Measurements from ENCODE around the gene MFSD12. TPM values are rescaled to one million over a fixed set of nuclear protein-coding genes. Genes with fewer than 3 reads are reported as not detected.

The MFSD12 gene
- total and polyA plus RNA-seq, 2 experiments from 2014 or later, result 23.0 to 67.9 TPM

DNA sequence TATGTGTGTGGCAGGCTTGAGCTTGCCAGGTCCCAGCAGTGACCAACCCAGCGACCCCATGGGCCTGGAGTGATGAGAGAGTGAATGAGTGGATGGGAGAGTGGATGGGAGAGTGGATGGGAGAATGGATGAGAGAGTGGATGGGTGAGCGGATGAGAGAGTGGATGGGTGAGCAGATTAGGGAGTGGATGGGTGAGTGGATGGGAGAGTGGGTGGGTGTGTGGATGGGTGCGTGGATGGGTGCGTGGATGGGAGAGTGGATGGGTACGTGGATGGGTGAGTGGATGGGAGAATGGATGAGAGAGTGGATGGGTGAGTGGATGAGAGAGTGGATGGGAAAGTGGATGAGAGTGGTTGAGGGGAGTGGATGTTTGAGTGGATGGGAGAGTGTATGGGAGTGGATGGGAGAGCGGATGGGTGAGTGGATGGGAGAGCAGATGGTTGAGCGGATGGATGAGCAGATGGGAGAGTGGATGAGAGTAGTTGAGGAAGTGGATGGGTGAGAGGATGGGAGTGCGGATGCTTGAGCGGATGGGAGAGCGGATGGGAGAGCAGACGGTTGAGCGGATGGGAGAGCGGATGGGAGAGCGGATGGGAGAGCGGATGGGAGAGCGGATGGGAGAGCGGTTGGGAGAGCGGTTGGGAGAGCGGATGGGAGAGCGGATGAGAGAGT lies 28.7 kb downstream of the MFSD12 start:
- no peaks in the 10 kb centered on the region for H3K4me1 ChIP-seq (ENCODE audit: insufficient read depth)
- no peaks in the 10 kb centered on the region for H3K9me2 ChIP-seq (ENCODE audit: insufficient read depth)
- no peaks in the 10 kb centered on the region for H3K9me3 ChIP-seq (ENCODE audit: low read depth)
- H3K4me2 ChIP-seq (ENCODE audit: unreplicated experiment), result no peak overlapping the region
- no peaks in the 10 kb centered on the region for H3K27me3 ChIP-seq (replicated peaks; ENCODE audit: insufficient read depth)
- no peaks in the 10 kb centered on the region for H4K20me1 ChIP-seq (ENCODE audit: insufficient read depth)
- H3K4me3 ChIP-seq, result no peak overlapping the region
- H3K36me3 ChIP-seq (ENCODE audit: low read depth), result no peaks in the 10 kb centered on the region; the same call in 1 of the 2 replicates
- H3F3A ChIP-seq (ENCODE audit: insufficient read depth), result no peaks in the 10 kb centered on the region
- in situ Hi-C loops (cut with MboI), result no loop called here
- 95 to 99% methylated on average over 8 to 20 of the region's 20 CpGs for WGBS, 2 experiments (ENCODE audit: low coverage in 1 of 2, low lambda C conversion rate in 2 of 2, missing lambda C conversion rate in 2 of 2)
- H3K79me2 ChIP-seq (ENCODE audit: insufficient read depth), result peaks cover 3% of the 10 kb centered on the region
- no peak overlapping the region for H3K9ac ChIP-seq
- DNase-seq, result no peak
- no peak overlapping the region for H3K27ac ChIP-seq
- H2AFZ ChIP-seq, result no peak overlapping the region
- TF ChIP-seq EZH2phosphoT487 (IDR thresholded peaks at IDR 0.05; ENCODE audit: insufficient read depth, low read depth), result no peak
- no peak for TF ChIP-seq EZH2 (IDR thresholded peaks at IDR 0.05; ENCODE audit: insufficient read depth, poor library complexity, severe bottlenecking)

DNA sequence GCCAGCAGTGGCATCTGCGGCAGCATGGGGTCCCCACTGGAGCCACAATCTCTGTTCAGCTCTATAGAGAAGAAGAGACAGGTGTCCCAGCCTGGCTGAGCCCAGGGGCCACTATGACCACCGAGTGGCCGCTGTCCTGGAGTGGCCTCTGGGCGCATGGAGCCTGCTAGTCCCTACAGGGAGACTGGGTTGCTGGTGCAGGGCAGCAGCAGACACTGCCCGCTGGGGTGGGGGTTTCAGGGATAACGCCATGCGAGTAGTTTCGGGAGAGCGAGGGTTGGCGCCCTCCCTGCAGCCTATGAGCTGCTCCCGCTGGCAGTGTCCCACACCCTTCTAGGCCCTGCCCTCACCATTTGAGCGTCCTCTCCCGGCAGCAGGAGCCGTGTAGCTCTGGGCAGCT lies 29.3 kb downstream of the MFSD12 start:
- H3K4me1 ChIP-seq (ENCODE audit: insufficient read depth), result no peaks in the 10 kb centered on the region
- peaks cover 9% of the 10 kb centered on the region for H3K79me2 ChIP-seq (ENCODE audit: insufficient read depth)
- TF ChIP-seq EZH2phosphoT487 (IDR thresholded peaks at IDR 0.05; ENCODE audit: insufficient read depth, low read depth) (no peak), EZH2 (IDR thresholded peaks at IDR 0.05; ENCODE audit: insufficient read depth, poor library complexity, severe bottlenecking) (no peak)
- DNase-seq, result no peak
- H3K4me3 ChIP-seq, result no peak overlapping the region
- in situ Hi-C loops (cut with MboI), result no loop called here
- H3K9me3 ChIP-seq (ENCODE audit: low read depth), result no peaks in the 10 kb centered on the region
- no peak overlapping the region for H3K4me2 ChIP-seq (ENCODE audit: unreplicated experiment)
- H2AFZ ChIP-seq, result no peak overlapping the region
- WGBS, 2 experiments (ENCODE audit: low coverage in 1 of 2, low lambda C conversion rate in 2 of 2, missing lambda C conversion rate in 2 of 2), result 98 to 99% methylated on average over 12 to 14 of the region's 14 CpGs
- H3K36me3 ChIP-seq (ENCODE audit: low read depth), result no peaks in the 10 kb centered on the region; the same call in 1 of the 2 replicates
- H3F3A ChIP-seq (ENCODE audit: insufficient read depth), result no peaks in the 10 kb centered on the region
- no peaks in the 10 kb centered on the region for H3K27me3 ChIP-seq (replicated peaks; ENCODE audit: insufficient read depth)
- no peak overlapping the region for H3K27ac ChIP-seq
- H3K9ac ChIP-seq, result no peak overlapping the region
- H4K20me1 ChIP-seq (ENCODE audit: insufficient read depth), result no peaks in the 10 kb centered on the region
- no peaks in the 10 kb centered on the region for H3K9me2 ChIP-seq (ENCODE audit: insufficient read depth)

DNA sequence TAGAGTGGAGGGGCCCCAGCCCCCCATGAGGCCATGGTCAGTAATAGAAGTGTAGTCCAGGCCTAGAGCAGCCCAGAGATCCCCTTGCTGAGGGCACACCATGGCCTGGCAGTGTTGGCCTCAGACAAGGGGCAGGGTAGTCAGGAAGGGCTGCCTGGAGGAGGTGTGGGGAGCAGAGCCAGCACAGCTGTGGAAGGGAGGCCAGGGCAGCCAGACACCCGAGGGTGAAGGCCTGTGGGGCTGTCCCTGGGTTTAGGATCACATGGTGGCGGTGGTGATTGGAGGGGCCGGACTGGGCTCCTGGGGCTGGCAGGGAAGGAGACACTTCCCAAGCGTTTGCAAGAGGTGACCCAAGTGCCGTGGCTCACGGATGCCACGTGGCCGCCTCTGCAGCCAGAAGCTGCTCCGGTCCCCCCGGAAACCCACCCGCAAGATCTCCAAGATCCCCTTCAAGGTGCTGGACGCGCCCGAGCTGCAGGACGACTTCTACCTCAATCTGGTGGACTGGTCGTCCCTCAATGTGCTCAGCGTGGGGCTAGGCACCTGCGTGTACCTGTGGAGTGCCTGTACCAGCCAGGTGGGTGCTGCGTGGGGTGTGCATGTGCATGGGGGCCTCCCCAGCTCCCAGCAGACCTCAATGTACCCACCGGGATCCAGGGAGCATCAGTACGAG lies 30.0 kb downstream of the MFSD12 start:
- Histone ChIP-seq H3K9ac (no peak overlapping the region), H2AFZ (no peak overlapping the region), H3K27ac (no peak overlapping the region), H3K9me2 (ENCODE audit: insufficient read depth) (no peaks in the 10 kb centered on the region), H3K4me3 (no peak overlapping the region), H3K79me2 (ENCODE audit: insufficient read depth) (peaks cover 16% of the 10 kb centered on the region), H4K20me1 (ENCODE audit: insufficient read depth) (no peaks in the 10 kb centered on the region), H3K9me3 (ENCODE audit: low read depth) (no peaks in the 10 kb centered on the region), H3K4me1 (ENCODE audit: insufficient read depth) (no peaks in the 10 kb centered on the region), H3K36me3 (ENCODE audit: low read depth) (no peaks in the 10 kb centered on the region; the same call in 1 of the 2 replicates), H3K27me3 (replicated peaks; ENCODE audit: insufficient read depth) (no peaks in the 10 kb centered on the region), H3F3A (ENCODE audit: insufficient read depth) (no peaks in the 10 kb centered on the region), H3K4me2 (ENCODE audit: unreplicated experiment) (no peak overlapping the region)
- in situ Hi-C loops (cut with MboI), result no loop called here
- 93 to 96% methylated on average over 19 to 21 of the region's 21 CpGs for WGBS, 2 experiments (ENCODE audit: low coverage in 1 of 2, low lambda C conversion rate in 2 of 2, missing lambda C conversion rate in 2 of 2)
- no peak for TF ChIP-seq EZH2phosphoT487 (IDR thresholded peaks at IDR 0.05; ENCODE audit: insufficient read depth, low read depth)
- no peak for DNase-seq

DNA sequence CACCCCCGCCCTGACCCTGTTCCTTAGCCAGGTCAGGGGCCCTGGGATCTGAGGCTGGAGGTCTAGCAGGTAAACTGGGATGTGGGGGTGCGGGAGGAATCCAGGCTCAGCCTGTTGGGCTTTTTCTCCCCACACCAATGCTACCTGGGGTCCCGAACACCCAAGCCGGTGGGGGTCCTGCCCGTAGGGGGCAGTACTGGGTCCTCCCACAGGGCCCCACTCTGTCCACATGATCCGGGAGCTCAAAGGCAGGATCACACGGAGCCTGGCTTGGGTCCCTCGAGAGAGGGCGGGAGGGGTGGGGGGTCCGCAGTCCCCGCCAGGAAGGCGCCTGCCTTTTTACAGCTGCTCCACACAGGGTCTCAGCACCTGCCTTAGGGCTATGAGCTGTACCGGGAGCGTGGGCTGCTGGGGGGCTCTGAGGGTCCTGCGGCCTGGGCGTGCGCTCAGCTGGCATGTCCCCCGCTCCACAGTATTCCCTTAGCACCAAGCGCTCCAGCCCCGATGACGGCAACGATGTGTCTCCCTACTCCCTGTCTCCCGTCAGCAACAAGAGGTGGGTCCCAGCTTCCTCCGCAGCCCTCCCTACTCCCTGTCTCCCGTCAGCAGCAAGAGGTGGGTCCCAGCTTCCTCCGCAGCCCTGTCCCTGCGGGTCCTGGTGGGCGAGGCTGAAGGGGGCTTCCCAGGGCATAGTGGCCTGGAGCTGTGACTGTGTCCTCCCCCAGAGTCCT lies 30.7 kb downstream of the MFSD12 start:
- TF ChIP-seq EZH2phosphoT487 (IDR thresholded peaks at IDR 0.05; ENCODE audit: insufficient read depth, low read depth) (no peak), EZH2 (IDR thresholded peaks at IDR 0.05; ENCODE audit: insufficient read depth, poor library complexity, severe bottlenecking) (no peak)

More for the DNA sequence above, 30.7 kb downstream of the MFSD12 start:
- Histone ChIP-seq H3K27me3 (replicated peaks; ENCODE audit: insufficient read depth) (no peaks in the 10 kb centered on the region), H4K20me1 (ENCODE audit: insufficient read depth) (no peaks in the 10 kb centered on the region), H3K4me2 (ENCODE audit: unreplicated experiment) (no peak overlapping the region), H3K27ac (no peak overlapping the region), H3K9me2 (ENCODE audit: insufficient read depth) (no peaks in the 10 kb centered on the region), H3K4me3 (no peak overlapping the region), H3K9ac (no peak overlapping the region), H3F3A (ENCODE audit: insufficient read depth) (no peaks in the 10 kb centered on the region), H3K4me1 (ENCODE audit: insufficient read depth) (no peaks in the 10 kb centered on the region), H3K79me2 (ENCODE audit: insufficient read depth) (peaks cover 23% of the 10 kb centered on the region), H3K9me3 (ENCODE audit: low read depth) (no peaks in the 10 kb centered on the region), H2AFZ (no peak overlapping the region), H3K36me3 (ENCODE audit: low read depth) (no peaks in the 10 kb centered on the region; the same call in 1 of the 2 replicates)
- DNase-seq, result no peak
- in situ Hi-C loops (cut with MboI), result no loop called here
- 95 to 97% methylated on average over 23 to 28 of the region's 28 CpGs for WGBS, 2 experiments (ENCODE audit: low coverage in 1 of 2, low lambda C conversion rate in 2 of 2, missing lambda C conversion rate in 2 of 2)
